Daoy (cell line): Measurements from ENCODE around the gene INHBA. TPM values are rescaled to one million over a fixed set of nuclear protein-coding genes. Genes with fewer than 3 reads are reported as not detected.

ENCODE experiments used
- DNase-seq: peaks from one replicate; pipeline ENCODE4 v3.0.0-alpha.2; 2015; ENCODE audit warnings: low read depth
- total RNA-seq: library from RNA; depleted of rRNA; stranded (reverse); fragments of >200 nt; shearing (Covaris generic); gene quantifications from 2 replicates; pipeline ENCODE4 v1.2.3, GENCODE V29; 2014

Gene INHBA
- total RNA-seq, 1 experiment from 2014 or later: 102 TPM

DNA sequence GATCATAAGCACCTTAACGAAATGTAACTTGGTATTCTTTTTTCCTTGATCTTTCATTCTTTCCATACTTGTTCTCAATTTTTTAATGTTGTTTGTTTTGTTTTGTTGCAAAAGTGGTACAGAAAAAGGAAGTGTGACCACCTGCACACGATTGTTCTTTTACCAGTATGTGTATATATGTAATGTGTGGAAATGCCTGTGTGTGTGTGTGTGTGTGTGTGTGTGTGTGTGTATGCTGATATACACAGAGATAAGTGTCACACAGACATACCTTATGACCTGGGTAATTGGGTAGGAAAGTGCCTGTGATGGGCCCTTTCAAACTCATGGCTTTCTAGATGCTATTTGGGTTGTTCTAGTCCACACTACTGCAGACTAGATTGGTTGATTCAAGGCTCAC is 14.0 kb downstream of the INHBA start:
- no peak for DNase-seq

DNA sequence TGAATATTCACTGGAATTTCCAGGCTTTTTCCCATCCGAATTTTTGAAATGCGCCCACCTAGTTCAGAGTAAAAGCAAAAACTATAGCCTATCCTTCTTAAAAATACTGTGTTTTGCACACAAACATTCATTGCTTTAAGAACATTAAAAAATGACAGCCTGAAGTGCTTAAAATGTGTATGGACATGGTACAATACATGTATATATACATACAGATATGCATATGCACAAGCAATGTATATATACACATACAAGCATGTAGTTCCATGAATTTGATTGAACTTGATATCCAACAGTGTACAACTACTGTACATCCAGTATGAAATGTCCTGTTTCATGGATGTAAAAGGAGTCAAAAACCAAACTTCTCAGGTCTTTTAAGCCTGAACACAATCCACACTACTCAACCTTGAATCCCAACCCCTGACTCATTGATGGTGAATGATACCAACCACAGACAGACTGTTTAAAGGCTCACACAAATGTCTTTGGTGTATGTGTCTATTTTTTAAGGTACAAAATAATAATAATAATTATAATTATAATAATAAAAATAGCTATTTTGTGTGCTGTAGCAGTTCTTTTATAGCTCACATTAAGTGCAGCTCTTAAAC is 14.8 kb downstream of the INHBA start:
- DNase-seq: no peak

DNA sequence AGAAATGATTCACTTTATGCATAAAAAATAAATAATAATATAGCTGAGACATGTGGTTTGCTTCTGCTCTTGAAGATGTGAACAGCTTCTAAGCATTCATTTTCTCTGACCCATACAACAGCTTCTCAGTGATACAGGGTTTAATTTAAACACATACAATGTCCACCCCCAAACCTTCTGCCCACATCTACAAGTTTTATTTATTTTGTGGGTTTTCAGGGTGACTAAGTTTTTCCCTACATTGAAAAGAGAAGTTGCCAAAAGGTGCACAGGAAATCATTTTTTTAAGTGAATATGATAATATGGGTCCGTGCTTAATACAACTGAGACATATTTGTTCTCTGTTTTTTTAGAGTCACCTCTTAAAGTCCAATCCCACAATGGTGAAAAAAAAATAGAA is 17.2 kb downstream of the INHBA start:
- peak; percentile 75 for DNase-seq

DNA sequence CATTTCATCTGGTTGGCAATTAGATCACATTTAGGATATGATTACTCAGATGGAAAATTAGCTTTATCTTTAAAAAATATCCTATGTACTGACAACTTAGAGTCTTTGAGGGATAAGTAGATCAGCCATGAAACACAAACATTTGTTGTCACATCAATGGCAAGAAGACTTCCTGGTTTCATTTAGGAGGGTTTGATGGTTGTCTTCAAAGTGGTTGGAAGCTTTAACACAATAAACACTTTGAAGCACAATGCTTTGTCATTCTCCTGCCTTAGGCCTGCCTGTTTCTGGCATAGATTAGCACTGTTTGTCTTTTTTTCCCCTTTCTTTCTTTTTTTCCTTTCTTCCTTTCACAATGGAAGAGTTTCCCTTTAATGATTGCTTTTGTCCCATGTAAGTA is 20.5 kb downstream of the INHBA start:
- no peak for DNase-seq

DNA sequence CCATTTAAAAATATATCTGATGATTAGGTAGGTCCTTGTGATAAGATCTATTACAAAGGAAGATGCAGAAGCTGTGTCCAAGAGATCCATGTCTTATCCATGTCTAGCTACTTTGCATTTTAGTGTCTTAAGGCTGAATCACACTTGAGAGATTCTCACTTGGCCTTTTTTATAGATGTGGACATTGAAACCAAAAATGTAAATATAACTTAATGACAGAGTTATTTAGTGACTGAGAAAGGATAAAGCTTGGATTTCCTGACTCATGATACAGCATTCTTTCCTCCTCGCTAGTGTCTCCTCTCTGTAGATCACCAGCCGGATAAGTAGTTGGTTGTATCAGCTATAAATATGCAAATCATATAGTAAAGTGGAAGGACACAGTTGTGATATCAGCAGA is 23.3 kb downstream of the INHBA start:
- no peak for DNase-seq

DNA sequence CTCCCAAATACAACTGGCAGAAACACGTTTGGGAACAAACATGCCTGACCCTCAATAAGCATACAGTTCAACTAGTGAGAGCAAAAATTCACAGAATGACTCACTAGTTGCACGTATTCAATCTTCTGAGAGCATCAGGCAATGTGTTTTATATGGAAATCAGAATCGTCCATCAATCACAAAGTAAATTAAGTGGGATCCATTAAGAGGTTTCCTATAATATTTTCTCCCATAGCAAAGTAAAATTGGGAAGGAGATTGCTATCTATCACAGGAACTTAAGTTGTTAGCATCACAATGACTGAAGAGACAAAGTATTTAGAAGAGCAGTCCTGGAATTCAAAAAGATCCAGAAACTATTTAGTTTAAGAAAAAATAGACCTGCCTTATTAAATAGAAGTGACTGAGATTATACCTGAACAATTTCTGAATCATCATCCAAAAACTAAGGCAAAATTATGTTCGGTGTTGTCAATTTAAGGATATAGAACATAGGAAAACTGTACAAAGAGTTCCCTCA is 28.3 kb downstream of the INHBA start:
- DNase-seq: no peak

DNA sequence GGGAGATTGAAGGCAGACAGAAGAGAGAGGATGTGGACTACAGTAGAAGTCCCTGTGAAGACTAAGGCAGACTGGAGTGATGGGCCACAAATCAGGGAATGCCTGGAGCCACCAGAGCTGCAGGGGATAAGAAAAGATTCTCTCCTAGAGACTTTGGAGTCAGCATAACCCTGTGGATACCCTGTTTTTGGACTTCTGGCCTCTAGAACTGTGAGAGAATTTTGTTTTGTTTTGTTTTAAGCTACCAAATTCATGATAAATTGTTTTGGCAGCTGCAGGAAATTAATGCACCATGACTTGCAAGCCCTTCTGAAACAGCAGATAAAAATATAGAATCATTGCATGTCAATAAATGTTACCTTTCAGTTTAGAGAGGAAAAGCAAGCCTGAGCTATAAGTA is 41.3 kb downstream of the INHBA start:
- DNase-seq: no peak

DNA sequence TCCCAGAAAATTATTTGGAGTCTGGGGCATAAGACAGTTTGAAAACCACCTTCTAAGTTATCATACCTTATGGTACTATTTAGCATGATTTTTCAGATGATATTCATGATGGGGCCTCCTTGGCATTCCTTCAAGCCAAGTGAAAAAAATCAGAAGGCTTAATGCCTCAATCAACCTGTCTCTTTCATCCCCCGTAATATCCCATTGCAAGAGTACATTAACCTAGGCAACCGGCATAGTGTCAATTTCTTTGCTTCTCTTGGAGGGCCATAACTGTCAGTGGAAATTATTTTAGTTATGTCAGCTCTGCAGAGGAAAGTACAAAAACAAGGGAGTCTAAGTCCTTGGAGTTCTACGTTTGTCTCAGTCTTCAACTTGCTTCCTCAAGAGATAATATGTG is 43.4 kb downstream of the INHBA start:
- DNase-seq: no peak

DNA sequence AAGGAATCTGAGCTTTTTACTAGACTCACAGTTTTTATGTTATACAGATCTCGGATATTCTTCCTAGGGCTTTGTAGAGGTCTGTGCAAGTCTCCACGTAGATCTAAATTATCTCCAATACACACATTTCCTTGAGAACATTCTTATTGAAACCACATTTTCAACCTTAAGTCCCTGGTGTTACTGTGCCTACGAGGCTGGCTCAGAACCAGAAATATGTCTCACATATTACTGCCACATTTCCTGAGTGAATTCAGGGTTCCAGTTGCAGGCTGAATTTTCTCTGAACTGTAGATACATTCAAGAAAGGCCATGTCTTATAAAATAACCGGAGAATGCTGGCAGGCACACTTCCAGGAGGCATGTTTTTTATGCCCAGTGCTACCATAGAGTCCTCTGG is 46.5 kb downstream of the INHBA start:
- peak; percentile 54 for DNase-seq

DNA sequence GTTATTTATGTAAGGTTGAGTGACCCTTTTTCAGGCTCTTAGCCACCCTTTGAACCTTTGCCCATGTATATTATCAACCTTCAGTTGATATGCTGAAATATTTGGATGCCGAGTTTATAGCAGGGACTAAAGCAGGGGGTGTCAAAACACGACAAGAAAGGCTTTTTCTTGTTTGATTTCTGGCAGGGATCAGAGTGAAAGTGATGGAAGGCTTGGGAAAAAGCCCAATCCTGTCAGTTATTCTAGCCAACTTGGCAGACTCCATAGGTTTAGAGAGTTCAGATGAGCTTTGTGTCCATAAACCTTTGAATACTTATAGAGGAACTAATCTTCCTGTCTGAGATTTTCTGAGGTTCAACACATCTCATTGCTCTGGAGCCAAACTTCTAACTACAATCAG is 47.5 kb downstream of the INHBA start:
- no peak for DNase-seq

DNA sequence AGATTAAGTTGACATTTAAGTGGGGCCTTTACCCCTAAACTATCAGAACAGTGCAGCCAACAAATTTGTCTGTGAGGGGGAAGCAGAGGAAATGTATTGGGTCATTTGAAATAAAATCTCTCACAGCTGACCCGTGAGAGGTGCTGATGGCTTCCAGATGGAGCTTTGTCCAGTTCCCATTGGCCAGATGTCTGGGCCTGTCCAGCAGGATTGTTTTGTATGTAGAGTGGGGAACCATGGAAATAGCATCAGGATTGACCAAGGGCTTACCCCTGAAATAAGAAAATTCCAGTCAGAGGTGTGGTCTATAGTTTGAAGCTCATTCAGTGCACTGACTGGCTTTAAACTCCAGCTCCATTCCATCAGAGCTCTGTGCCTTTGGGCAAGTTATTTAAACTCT is 50.6 kb downstream of the INHBA start:
- DNase-seq: no peak

DNA sequence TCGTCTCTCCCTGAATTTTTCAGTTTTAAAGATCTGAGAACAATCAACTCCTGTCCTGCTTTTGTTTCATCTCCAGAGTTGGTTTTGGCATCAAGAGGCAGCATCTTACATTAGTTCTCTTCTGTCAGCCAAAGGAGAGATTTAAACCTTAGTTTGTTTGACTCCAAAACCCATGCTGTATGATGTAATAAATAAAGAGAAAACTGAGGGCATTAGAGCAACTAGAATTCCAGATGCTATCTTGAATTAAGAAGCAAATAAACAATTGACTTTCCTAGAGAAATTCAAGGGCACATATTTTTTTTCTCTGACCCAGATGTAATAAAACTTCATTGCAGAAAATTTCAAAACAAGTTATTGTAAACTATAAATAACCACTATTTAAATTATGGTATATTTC is 54.4 kb downstream of the INHBA start:
- DNase-seq: no peak

DNA sequence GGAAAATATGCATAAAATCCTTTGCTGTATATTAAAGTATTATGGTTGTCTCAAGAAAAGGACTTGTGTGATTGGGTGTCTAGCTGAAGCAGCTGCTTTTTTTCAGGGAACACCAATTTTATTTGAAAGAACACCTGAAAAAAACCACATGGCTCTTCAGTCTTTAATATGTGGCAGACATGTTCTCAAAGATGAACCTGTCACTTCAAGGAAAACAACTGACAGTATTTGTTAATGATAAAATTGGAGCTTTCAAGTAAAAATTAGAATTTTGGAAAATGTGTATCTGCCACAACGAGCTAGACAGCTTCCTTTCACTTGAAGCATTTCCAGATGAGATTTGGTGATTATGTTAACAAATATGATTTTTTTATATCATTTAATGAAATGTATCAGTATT is 59.3 kb downstream of the INHBA start:
- no peak for DNase-seq

DNA sequence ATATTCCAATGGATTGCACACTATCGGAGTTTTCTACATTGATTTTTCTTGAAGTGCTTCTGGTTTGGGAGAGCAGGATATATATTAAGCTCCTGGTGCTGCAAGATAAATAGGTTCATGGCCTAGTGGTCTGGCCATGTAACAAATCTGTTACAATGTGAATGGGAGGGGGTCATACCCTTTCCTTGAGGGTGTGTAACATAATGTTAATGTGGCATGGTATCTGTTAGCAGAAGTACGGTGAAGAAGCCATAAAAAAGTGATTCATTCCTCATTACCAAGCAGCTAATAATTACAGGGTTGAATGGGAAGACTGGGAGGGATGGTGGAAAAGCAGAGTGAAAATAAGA is 61.2 kb downstream of the INHBA start:
- DNase-seq: no peak

DNA sequence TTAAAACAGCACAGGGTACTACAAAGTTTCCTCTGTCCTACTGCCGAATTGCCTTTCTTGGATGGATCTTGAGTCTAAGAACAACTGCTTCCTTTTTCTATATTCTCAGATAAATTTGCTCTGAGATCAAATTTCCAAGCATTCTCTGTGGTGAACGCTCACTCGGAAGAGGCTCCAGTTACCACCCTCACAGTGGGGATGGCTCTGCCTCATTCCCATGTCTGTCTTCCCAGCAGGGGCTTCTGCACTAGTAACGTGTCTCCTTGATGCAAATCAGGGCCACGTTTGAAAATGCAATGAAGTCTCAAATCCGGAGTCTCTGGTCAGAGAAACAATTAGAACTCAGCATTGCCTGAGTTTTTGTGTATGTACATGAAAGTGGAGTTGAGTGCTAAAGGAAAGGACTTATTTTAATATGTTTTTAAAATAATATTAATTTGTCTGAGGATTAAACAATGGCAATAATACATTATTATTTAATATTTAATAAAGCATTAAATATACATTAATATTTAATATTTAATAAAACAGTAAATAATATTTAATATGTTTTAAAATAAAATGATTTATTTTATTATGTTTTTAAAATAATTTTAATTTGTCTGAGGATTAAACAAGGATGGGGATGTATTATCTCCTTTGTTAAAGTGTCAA is 61.8 kb downstream of the INHBA start:
- peak; percentile 56 for DNase-seq

DNA sequence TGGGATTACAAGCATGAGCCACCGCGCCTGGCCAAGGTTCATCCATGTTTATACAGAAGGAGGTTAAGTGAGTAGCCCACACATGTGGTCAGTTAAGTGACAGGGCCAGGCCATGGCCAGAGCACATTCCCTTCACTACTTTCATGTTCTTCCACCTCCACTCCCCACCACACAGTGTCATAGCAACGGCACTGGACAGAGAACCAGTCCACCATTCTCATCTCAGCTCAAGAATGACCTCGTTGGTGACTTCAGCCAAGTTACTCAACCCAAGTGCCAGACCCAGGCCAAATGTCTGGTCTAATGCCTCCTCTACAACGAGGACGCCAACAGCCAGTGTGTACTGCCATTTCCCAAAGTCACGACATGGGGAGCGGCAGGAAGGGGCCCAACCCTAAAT is 62.4 kb downstream of the INHBA start:
- DNase-seq: no peak

DNA sequence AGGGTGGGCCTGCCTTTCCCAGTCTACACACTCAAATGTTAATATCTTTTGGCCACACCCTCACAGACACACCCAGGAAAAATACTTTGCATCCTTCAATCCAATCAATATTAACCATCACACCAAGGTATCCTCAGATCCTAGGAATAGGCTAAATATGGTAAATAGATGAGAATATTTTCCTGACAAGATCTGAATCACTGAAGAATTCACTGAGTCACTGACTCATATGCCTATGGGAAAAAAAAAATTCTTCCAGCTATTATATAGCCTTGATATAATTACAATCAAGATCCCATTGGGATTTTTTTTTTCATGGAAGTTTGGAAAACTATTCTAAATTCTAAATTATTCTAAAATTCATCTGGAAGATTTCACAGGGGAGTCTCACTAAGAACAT is 65.8 kb downstream of the INHBA start:
- DNase-seq: no peak
